GM12878 (cell line): ENCODE results near the gene PDZD11. TPM values are rescaled to one million over a fixed set of nuclear protein-coding genes. Genes with fewer than 3 reads are reported as not detected.
A peak's percentile ranks its signal among the peaks of the same experiment; 100 is the strongest.

Source experiments
- BMI1 ChIP-seq: fragments of 450-650 bp; IDR thresholded peaks from 2 replicates; pipeline ENCODE4 v1.6.1; 2016; ENCODE audit warnings: mild to moderate bottlenecking, moderate library complexity, borderline replicate concordance
- CHD2 ChIP-seq: IDR thresholded peaks from 2 replicates; pipeline ENCODE4 v1.6.1; 2011; ENCODE audit warnings: low read depth, low read length, improper control_type of control experiment, borderline replicate concordance
- CREB1 ChIP-seq: IDR thresholded peaks from 2 replicates; pipeline ENCODE4 v1.6.1; 2012; ENCODE audit warnings: low read depth, mild to moderate bottlenecking, inconsistent platforms
- DPF2 ChIP-seq: fragments of 450-650 bp; IDR thresholded peaks from 2 replicates; pipeline ENCODE4 v1.6.1; 2017; ENCODE audit warnings: mild to moderate bottlenecking
- ESRRA ChIP-seq: IDR thresholded peaks from 2 replicates; pipeline ENCODE4 v1.6.1; 2012; ENCODE audit warnings: mild to moderate bottlenecking, low read length, improper control_type of control experiment
- HDAC6 ChIP-seq: fragments of 200-600 bp; sonication (generic); IDR thresholded peaks from one replicate; pipeline ENCODE4 v1.8.0; 2017; ENCODE audit warnings: antibody characterized with exemption; ENCODE audit not compliant: unreplicated experiment
- JUND ChIP-seq: IDR thresholded peaks from 2 replicates; pipeline ENCODE4 v1.6.1; 2012; ENCODE audit warnings: low read depth, mild to moderate bottlenecking, low read length, improper control_type of control experiment, moderate library complexity
- KLF5 ChIP-seq: fragments of 450-650 bp; IDR thresholded peaks from 2 replicates; pipeline ENCODE4 v1.6.1; 2014; ENCODE audit warnings: mild to moderate bottlenecking; ENCODE audit not compliant: partially characterized antibody
- MEF2A ChIP-seq: IDR thresholded peaks from 2 replicates; pipeline ENCODE4 v1.6.1; 2011; ENCODE audit warnings: low read depth, mild to moderate bottlenecking, low read length, moderate library complexity; ENCODE audit not compliant: insufficient read depth
- MYB ChIP-seq: fragments of 150-350 bp; IDR thresholded peaks from 2 replicates; pipeline ENCODE4 v1.6.1; 2014; ENCODE audit warnings: mild to moderate bottlenecking, low read depth, low read length, borderline replicate concordance
- NFYA ChIP-seq: IDR thresholded peaks from 2 replicates; pipeline ENCODE4 v1.6.1; 2011; ENCODE audit warnings: low read depth, mild to moderate bottlenecking, low read length, improper control_type of control experiment, borderline replicate concordance
- NFYB ChIP-seq: IDR thresholded peaks from 2 replicates; pipeline ENCODE4 v1.6.1; 2011; ENCODE audit warnings: low read depth, mild to moderate bottlenecking, low read length, improper control_type of control experiment, moderate library complexity; ENCODE audit not compliant: insufficient read depth
- NRF1 ChIP-seq: conservative IDR thresholded peaks from 2 replicates; pipeline ENCODE4 v1.6.1; 2011; ENCODE audit warnings: mild to moderate bottlenecking, low read depth, low read length, improper control_type of control experiment
- POLR2AphosphoS2 ChIP-seq: IDR thresholded peaks from 2 replicates; pipeline ENCODE4 v1.6.1; 2011; ENCODE audit warnings: low read depth, mild to moderate bottlenecking, low read length, improper control_type of control experiment, moderate library complexity
- RAD51 ChIP-seq: fragments of 450-650 bp; IDR thresholded peaks from 2 replicates; pipeline ENCODE4 v1.6.1; 2016; ENCODE audit warnings: moderate library complexity, mild to moderate bottlenecking, inconsistent platforms
- RFX5 ChIP-seq: IDR thresholded peaks from 2 replicates; pipeline ENCODE4 v1.6.1; 2011; ENCODE audit warnings: low read depth, low read length, improper control_type of control experiment
- SIN3A ChIP-seq: IDR thresholded peaks from 2 replicates; pipeline ENCODE4 v1.6.1; 2012; ENCODE audit warnings: low read depth, low read length, improper control_type of control experiment
- SMC3 ChIP-seq: IDR thresholded peaks from 2 replicates; pipeline ENCODE4 v1.6.1; 2011; ENCODE audit warnings: low read length, improper control_type of control experiment, borderline replicate concordance
- TBL1XR1 ChIP-seq: IDR thresholded peaks from 2 replicates; pipeline ENCODE4 v1.6.1; 2012; ENCODE audit warnings: low read depth, low read length, improper control_type of control experiment
- polyA plus RNA-seq, 11 experiments: library from polyadenylated mRNA; depleted of rRNA in 4 of 11; unstranded in 6 of 11; stranded (reverse) in 5 of 11; fragments of >200 nt; fragmentation: Nextera tagmentation in 4 of 11; fragmentation: Illumina TruSeq in 1 of 11; extraction: Ambion mirVana in 4 of 11; extraction: Trizol in 1 of 11; gene quantifications; 1 replicate in 1 of 11; 2 replicates in 10 of 11; pipeline versions ENCODE4 v1.2.1 to v1.2.3, GENCODE V29; 2011 to 2016; ENCODE audit warnings: inconsistent platforms in 2 of 11, missing spikeins in 2 of 11, low read depth in 1 of 11
- total RNA-seq, 4 experiments: library from RNA; depleted of rRNA in 3 of 4; stranded (reverse); fragments of >200 nt in 3 of 4; fragmentation: Illumina TruSeq in 1 of 4; extraction: Trizol in 1 of 4; gene quantifications; 2 replicates each; pipeline versions ENCODE4 v1.2.1 to v1.2.3, GENCODE V29; 2013 to 2021
- TF ChIP-seq, protein P1 (sequence below): IDR thresholded peaks from 2 replicates; pipeline ENCODE4 v1.6.1; 2011; ENCODE audit warnings: borderline replicate concordance, low read depth, mild to moderate bottlenecking, moderate library complexity, mixed read lengths, low read length; ENCODE audit not compliant: insufficient read depth; ENCODE audit errors: extremely low read length
- TF ChIP-seq, protein P2 (sequence below): IDR thresholded peaks from 2 replicates; pipeline ENCODE4 v1.6.1; 2012; ENCODE audit warnings: mild to moderate bottlenecking, low read depth, low read length
- TF ChIP-seq, protein P3 (sequence below): IDR thresholded peaks from 2 replicates; pipeline ENCODE4 v1.6.1; 2011; ENCODE audit warnings: low read depth, low read length, improper control_type of control experiment, borderline replicate concordance

Gene PDZD11
- total and polyA plus RNA-seq, 10 of the 15 experiments (the other 5 are each of a cell fraction or from before 2014, with no cell fraction given): 28.4 to 123 (median 55.0) TPM

GRCh38 chrX:70289793-70290770, at the start of gene PDZD11, which contains the start of gene KIF4A (continued):
- TF ChIP-seq, protein P1, sequence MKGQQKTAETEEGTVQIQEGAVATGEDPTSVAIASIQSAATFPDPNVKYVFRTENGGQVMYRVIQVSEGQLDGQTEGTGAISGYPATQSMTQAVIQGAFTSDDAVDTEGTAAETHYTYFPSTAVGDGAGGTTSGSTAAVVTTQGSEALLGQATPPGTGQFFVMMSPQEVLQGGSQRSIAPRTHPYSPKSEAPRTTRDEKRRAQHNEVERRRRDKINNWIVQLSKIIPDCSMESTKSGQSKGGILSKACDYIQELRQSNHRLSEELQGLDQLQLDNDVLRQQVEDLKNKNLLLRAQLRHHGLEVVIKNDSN: no peak
- TF ChIP-seq RAD51 (no peak), TBL1XR1 (no peak), BMI1 (no peak), SIN3A (peak; percentile 98), CHD2 (0 out of 2 replicates have a peak, but pooled peaks have one; percentile 15), MEF2A (no peak), DPF2 (no peak), NFYA (no peak), JUND (no peak), NRF1 (peak; percentile 71), MYB (no peak), CREB1 (peak; percentile 54; the same call in 1 of the 2 replicates), ESRRA (no peak), KLF5 (no peak), RFX5 (no peak), POLR2AphosphoS2 (0 out of 2 replicates have a peak, but pooled peaks have one; percentile 52), NFYB (peak; percentile 79), SMC3 (no peak), HDAC6 (no peak)
- TF ChIP-seq, protein P2, sequence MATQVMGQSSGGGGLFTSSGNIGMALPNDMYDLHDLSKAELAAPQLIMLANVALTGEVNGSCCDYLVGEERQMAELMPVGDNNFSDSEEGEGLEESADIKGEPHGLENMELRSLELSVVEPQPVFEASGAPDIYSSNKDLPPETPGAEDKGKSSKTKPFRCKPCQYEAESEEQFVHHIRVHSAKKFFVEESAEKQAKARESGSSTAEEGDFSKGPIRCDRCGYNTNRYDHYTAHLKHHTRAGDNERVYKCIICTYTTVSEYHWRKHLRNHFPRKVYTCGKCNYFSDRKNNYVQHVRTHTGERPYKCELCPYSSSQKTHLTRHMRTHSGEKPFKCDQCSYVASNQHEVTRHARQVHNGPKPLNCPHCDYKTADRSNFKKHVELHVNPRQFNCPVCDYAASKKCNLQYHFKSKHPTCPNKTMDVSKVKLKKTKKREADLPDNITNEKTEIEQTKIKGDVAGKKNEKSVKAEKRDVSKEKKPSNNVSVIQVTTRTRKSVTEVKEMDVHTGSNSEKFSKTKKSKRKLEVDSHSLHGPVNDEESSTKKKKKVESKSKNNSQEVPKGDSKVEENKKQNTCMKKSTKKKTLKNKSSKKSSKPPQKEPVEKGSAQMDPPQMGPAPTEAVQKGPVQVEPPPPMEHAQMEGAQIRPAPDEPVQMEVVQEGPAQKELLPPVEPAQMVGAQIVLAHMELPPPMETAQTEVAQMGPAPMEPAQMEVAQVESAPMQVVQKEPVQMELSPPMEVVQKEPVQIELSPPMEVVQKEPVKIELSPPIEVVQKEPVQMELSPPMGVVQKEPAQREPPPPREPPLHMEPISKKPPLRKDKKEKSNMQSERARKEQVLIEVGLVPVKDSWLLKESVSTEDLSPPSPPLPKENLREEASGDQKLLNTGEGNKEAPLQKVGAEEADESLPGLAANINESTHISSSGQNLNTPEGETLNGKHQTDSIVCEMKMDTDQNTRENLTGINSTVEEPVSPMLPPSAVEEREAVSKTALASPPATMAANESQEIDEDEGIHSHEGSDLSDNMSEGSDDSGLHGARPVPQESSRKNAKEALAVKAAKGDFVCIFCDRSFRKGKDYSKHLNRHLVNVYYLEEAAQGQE: no peak
- TF ChIP-seq, protein P3, sequence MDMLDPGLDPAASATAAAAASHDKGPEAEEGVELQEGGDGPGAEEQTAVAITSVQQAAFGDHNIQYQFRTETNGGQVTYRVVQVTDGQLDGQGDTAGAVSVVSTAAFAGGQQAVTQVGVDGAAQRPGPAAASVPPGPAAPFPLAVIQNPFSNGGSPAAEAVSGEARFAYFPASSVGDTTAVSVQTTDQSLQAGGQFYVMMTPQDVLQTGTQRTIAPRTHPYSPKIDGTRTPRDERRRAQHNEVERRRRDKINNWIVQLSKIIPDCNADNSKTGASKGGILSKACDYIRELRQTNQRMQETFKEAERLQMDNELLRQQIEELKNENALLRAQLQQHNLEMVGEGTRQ: no peak
